ENCODE data around the gene IRF9.

GRCh38 chr14:24159777-24160498 lies 1.1 kb upstream of the IRF9 start:
- TF ChIP-seq CTCF (IDR thresholded peaks at IDR 0.05) (no peak), POLR2A (IDR thresholded peaks at IDR 0.05) (no peak)
